Loucy (cell line): ENCODE results near the gene SORBS1.
A peak's percentile ranks its signal among the peaks of the same experiment; 100 is the strongest.

Experiments used
- H2AFZ ChIP-seq: fragments of 200-600 bp; sonication (generic); 2 replicates; pipeline ENCODE4 v1.6.0; 2016; ENCODE audit warnings: antibody characterized with exemption, mild to moderate bottlenecking, low read length, moderate library complexity
- H3F3A ChIP-seq: fragments of 200-600 bp; 2 replicates; pipeline ENCODE4 v1.6.0; 2016; ENCODE audit warnings: antibody characterized with exemption, low read depth, mild to moderate bottlenecking
- H3K27me3 ChIP-seq: fragments of 200-600 bp; sonication (generic); 2 replicates; pipeline ENCODE4 v1.6.1; 2014; ENCODE audit warnings: low read length, mild to moderate bottlenecking; ENCODE audit not compliant: insufficient read depth, poor library complexity, severe bottlenecking
- H3K36me3 ChIP-seq: fragments of 200-600 bp; sonication (generic); 2 replicates; pipeline ENCODE4 v1.6.1; 2016; ENCODE audit warnings: low read length; ENCODE audit not compliant: insufficient read depth
- H3K4me1 ChIP-seq: fragments of 200-600 bp; sonication (generic); 2 replicates; pipeline ENCODE4 v1.5.1; 2014; ENCODE audit warnings: low read length, mild to moderate bottlenecking; ENCODE audit not compliant: insufficient read depth, poor library complexity, severe bottlenecking
- H3K4me2 ChIP-seq: fragments of 200-600 bp; sonication (generic); 2 replicates; pipeline ENCODE4 v1.6.0; 2014; ENCODE audit warnings: antibody characterized with exemption, low read length, low read depth, mild to moderate bottlenecking; ENCODE audit not compliant: poor library complexity, severe bottlenecking
- H3K4me3 ChIP-seq: fragments of 200-600 bp; sonication (generic); 2 replicates; pipeline ENCODE4 v1.5.1; 2014; ENCODE audit warnings: low read length, mild to moderate bottlenecking, mixed read lengths; ENCODE audit not compliant: poor library complexity, severe bottlenecking
- H3K79me2 ChIP-seq: fragments of 200-600 bp; sonication (generic); 2 replicates; pipeline ENCODE4 v1.6.1; 2014; ENCODE audit warnings: low read length; ENCODE audit not compliant: insufficient read depth
- H3K9ac ChIP-seq: fragments of 200-600 bp; sonication (generic); 2 replicates; pipeline ENCODE4 v1.6.0; 2014; ENCODE audit warnings: mild to moderate bottlenecking, low read depth, low read length, moderate library complexity; ENCODE audit not compliant: poor library complexity, severe bottlenecking
- H3K9me2 ChIP-seq: fragments of 200-600 bp; sonication (generic); replicated peaks from 2 replicates; pipeline ENCODE4 v1.6.1; 2016; ENCODE audit warnings: low read depth, low read length, mixed read lengths
- H3K9me3 ChIP-seq: fragments of 200-600 bp; sonication (generic); 2 replicates; pipeline ENCODE4 v1.6.1; 2014; ENCODE audit warnings: mild to moderate bottlenecking, antibody characterized with exemption, low read length, low read depth; ENCODE audit not compliant: insufficient read depth
- H4K20me1 ChIP-seq: fragments of 200-600 bp; sonication (generic); 2 replicates; pipeline ENCODE4 v1.6.0; 2014; ENCODE audit warnings: antibody characterized with exemption, low read length, mild to moderate bottlenecking; ENCODE audit not compliant: insufficient read depth, poor library complexity, severe bottlenecking
- CTCF ChIP-seq: fragments of 200-600 bp; sonication (generic); conservative IDR thresholded peaks from 2 replicates; pipeline ENCODE4 v1.5.1; 2014; ENCODE audit warnings: mild to moderate bottlenecking, antibody characterized with exemption, low read length
- EZH2phosphoT487 ChIP-seq: fragments of 200-600 bp; IDR thresholded peaks from 2 replicates; pipeline ENCODE4 v1.6.1; 2018; ENCODE audit warnings: antibody characterized with exemption, mild to moderate bottlenecking, moderate library complexity, borderline replicate concordance

Gene SORBS1

GRCh38 chr10:95561177-95561863 lies at the start of gene SORBS1:
SORBS1 (minus strand) TSS chr10:95561371; CDS start chr10:95441135, 120,236 bp downstream.
- Histone ChIP-seq H3K4me1 (no peaks in the 10 kb centered on the region), H3K9me3 (no peaks in the 10 kb centered on the region), H3K4me2 (peak within 1 kb of the TSS; percentile 84), H3K27me3 (no peaks in the 10 kb centered on the region), H3F3A (no peaks in the 10 kb centered on the region), H3K9ac (peak within 1 kb of the TSS; percentile 69), H3K36me3 (no peaks in the 10 kb centered on the region), H3K9me2 (no peaks in the 10 kb centered on the region), H3K4me3 (peak within 1 kb of the TSS; percentile 81), H3K79me2 (no peaks in the 10 kb centered on the region), H4K20me1 (no peaks in the 10 kb centered on the region), H2AFZ (peak within 1 kb of the TSS; percentile 83)
- no peak for TF ChIP-seq CTCF
- TF ChIP-seq EZH2phosphoT487 = no peak

- H3K4me2 ChIP-seq = no peak overlapping the region
- H3K9ac ChIP-seq = no peak overlapping the region
- TF ChIP-seq EZH2phosphoT487 (no peak), CTCF (no peak)
- H3F3A ChIP-seq = no peaks in the 10 kb centered on the region
- no peaks in the 10 kb centered on the region for H3K27me3 ChIP-seq
- H3K9me3 ChIP-seq = no peaks in the 10 kb centered on the region
- peaks cover 99% of the 10 kb centered on the region for H3K36me3 ChIP-seq
- H2AFZ ChIP-seq = no peak overlapping the region
- H3K4me3 ChIP-seq = no peak overlapping the region
- no peaks in the 10 kb centered on the region for H3K79me2 ChIP-seq
- H4K20me1 ChIP-seq = no peaks in the 10 kb centered on the region
- no peaks in the 10 kb centered on the region for H3K9me2 ChIP-seq
- no peaks in the 10 kb centered on the region for H3K4me1 ChIP-seq
Observed at GRCh38 chr10:95610727-95611126, 49.6 kb upstream of the SORBS1 start.

GRCh38 chr10:95606922-95607321 lies 45.8 kb upstream of the SORBS1 start:
- no peaks in the 10 kb centered on the region for H3K9me3 ChIP-seq
- H3K9me2 ChIP-seq = no peaks in the 10 kb centered on the region
- no peaks in the 10 kb centered on the region for H3K79me2 ChIP-seq
- peaks cover 71% of the 10 kb centered on the region for H3K36me3 ChIP-seq
- no peaks in the 10 kb centered on the region for H4K20me1 ChIP-seq
- H3K9ac ChIP-seq = no peak overlapping the region
- H2AFZ ChIP-seq = no peak overlapping the region
- no peak overlapping the region for H3K4me2 ChIP-seq
- H3K4me1 ChIP-seq = no peaks in the 10 kb centered on the region
- H3F3A ChIP-seq = no peaks in the 10 kb centered on the region
- H3K4me3 ChIP-seq = no peak overlapping the region
- no peak for TF ChIP-seq CTCF
- TF ChIP-seq EZH2phosphoT487 = no peak
- no peaks in the 10 kb centered on the region for H3K27me3 ChIP-seq
